GM21825 (cell line): Measurements from ENCODE around the gene GTF3C4.

Source experiments
- ATAC-seq: cut with Tn5 transposase; IDR thresholded peaks from one replicate; pipeline ENCODE4 v1.9.1; 2021; ENCODE audit warnings: mild to moderate bottlenecking, moderate library complexity; ENCODE audit not compliant: unreplicated experiment

The GTF3C4 gene

GRCh38 chr9:132729235-132729890, 59.1 kb downstream of the GTF3C4 start:
- no peak for ATAC-seq

GRCh38 chr9:132730054-132731033, 60.1 kb downstream of the GTF3C4 start:
- ATAC-seq: no peak

GRCh38 chr9:132731230-132731629, 61.0 kb downstream of the GTF3C4 start:
- no peak for ATAC-seq

- ATAC-seq: no peak
Measured at GRCh38 chr9:132732326-132733259, 62.3 kb downstream of the GTF3C4 start.

GRCh38 chr9:132733260-132733815, 63.1 kb downstream of the GTF3C4 start:
- ATAC-seq: no peak

- ATAC-seq: no peak
Measured at GRCh38 chr9:132739710-132740310, 69.5 kb downstream of the GTF3C4 start.

GRCh38 chr9:132740526-132741309, 70.5 kb downstream of the GTF3C4 start:
- no peak for ATAC-seq

- ATAC-seq: no peak
Measured at GRCh38 chr9:132742821-132743311, 72.6 kb downstream of the GTF3C4 start.

- no peak for ATAC-seq
Measured at GRCh38 chr9:132743931-132744479, 73.7 kb downstream of the GTF3C4 start.
